ENCODE results near the gene SHISA2.

DNA sequence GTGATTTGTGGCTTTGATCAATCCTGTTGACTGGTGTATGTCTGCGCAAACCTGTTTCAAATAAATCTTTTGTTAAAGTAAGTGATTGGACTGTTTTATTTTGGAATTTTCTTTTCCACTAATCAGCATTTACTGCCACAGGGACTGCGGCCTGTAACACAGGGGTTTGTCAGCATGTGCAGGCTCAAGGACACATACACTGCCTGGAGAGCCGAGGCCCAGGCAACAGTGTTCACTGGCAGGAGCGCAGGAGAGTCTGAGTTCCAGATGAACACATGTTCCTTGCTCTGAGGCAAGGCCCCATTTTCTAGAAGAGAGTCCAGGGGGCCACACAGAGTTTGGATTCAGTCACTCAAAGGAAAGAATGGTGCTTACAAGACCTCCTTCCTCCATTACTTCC lies 26.0 kb downstream of the SHISA2 start:
- TF ChIP-seq, protein P1, sequence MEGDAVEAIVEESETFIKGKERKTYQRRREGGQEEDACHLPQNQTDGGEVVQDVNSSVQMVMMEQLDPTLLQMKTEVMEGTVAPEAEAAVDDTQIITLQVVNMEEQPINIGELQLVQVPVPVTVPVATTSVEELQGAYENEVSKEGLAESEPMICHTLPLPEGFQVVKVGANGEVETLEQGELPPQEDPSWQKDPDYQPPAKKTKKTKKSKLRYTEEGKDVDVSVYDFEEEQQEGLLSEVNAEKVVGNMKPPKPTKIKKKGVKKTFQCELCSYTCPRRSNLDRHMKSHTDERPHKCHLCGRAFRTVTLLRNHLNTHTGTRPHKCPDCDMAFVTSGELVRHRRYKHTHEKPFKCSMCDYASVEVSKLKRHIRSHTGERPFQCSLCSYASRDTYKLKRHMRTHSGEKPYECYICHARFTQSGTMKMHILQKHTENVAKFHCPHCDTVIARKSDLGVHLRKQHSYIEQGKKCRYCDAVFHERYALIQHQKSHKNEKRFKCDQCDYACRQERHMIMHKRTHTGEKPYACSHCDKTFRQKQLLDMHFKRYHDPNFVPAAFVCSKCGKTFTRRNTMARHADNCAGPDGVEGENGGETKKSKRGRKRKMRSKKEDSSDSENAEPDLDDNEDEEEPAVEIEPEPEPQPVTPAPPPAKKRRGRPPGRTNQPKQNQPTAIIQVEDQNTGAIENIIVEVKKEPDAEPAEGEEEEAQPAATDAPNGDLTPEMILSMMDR (IDR thresholded peaks at IDR 0.05), result no peak
- no peak for TF ChIP-seq POLR2A (IDR thresholded peaks at IDR 0.05)
